Esophagus squamous epithelium (tissue), 4 donors: Measurements from ENCODE around the gene PAM.

Experiments
- POLR2A ChIP-seq, 4 donors: fragments of 450-650 bp; IDR thresholded peaks; one replicate each; pipeline ENCODE4 v1.6.1; 2017; ENCODE audit warnings: antibody characterized with exemption in 4 of 4, mild to moderate bottlenecking in 4 of 4, moderate library complexity in 3 of 4
- TF ChIP-seq, protein P1 (sequence below), 6 experiments: fragments of 450-650 bp in 4 of 6; fragments of 200-600 bp in 2 of 6; sonication (generic) in 2 of 6; IDR thresholded peaks; one replicate each; pipeline ENCODE4 v1.5.1; 2016 to 2019; ENCODE audit warnings: antibody characterized with exemption in 6 of 6, mild to moderate bottlenecking in 4 of 6, moderate library complexity in 4 of 6

DNA sequence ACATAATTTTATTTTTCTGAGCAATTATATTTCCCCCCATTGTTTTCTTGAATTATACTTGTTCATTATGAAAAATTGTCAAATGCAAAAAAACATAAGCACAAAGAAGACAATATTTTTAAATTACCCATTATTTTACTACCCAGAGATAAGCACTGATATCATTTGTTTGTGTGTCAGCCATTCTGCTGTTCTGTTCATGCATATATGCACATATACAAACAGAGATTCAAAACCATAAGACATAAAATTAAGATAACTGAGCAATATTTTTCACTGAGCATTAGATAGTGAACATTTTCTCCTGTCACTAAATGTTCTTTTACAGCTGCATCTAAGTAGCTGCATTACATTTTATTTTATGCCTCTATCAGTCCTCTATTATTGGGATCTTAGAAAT is 35.6 kb downstream of the PAM start:
- TF ChIP-seq POLR2A (IDR thresholded peaks at IDR 0.05): no peak
- TF ChIP-seq, protein P1, sequence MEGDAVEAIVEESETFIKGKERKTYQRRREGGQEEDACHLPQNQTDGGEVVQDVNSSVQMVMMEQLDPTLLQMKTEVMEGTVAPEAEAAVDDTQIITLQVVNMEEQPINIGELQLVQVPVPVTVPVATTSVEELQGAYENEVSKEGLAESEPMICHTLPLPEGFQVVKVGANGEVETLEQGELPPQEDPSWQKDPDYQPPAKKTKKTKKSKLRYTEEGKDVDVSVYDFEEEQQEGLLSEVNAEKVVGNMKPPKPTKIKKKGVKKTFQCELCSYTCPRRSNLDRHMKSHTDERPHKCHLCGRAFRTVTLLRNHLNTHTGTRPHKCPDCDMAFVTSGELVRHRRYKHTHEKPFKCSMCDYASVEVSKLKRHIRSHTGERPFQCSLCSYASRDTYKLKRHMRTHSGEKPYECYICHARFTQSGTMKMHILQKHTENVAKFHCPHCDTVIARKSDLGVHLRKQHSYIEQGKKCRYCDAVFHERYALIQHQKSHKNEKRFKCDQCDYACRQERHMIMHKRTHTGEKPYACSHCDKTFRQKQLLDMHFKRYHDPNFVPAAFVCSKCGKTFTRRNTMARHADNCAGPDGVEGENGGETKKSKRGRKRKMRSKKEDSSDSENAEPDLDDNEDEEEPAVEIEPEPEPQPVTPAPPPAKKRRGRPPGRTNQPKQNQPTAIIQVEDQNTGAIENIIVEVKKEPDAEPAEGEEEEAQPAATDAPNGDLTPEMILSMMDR (IDR thresholded peaks at IDR 0.05): no peak
